Panc1 (cell line): ENCODE data around the gene ARFGAP2.

Experiments
- CTCF ChIP-seq: fragments of 450-650 bp; IDR thresholded peaks from 2 replicates; pipeline ENCODE4 v1.5.1; 2017; ENCODE audit warnings: mild to moderate bottlenecking
- POLR2AphosphoS5 ChIP-seq: IDR thresholded peaks from 2 replicates; pipeline ENCODE4 v1.6.1; 2012; ENCODE audit warnings: mild to moderate bottlenecking, low read depth, low read length, moderate library complexity
- REST ChIP-seq, 2 experiments: IDR thresholded peaks; 2 replicates each; pipeline ENCODE4 v1.6.1; 2011 to 2012; ENCODE audit warnings: low read depth in 2 of 2, control low read depth in 1 of 2, low read length in 1 of 2, mild to moderate bottlenecking in 1 of 2, moderate library complexity in 1 of 2; ENCODE audit not compliant: insufficient read depth in 1 of 2
- SIN3A ChIP-seq: IDR thresholded peaks from 2 replicates; pipeline ENCODE4 v1.6.1; 2012; ENCODE audit warnings: low read depth, mild to moderate bottlenecking, low read length, moderate library complexity, borderline replicate concordance; ENCODE audit not compliant: insufficient read depth
- TCF7L2 ChIP-seq: IDR thresholded peaks from 2 replicates; pipeline ENCODE4 v1.6.1; 2011; ENCODE audit warnings: mild to moderate bottlenecking, low read depth, low read length, inconsistent platforms

GRCh38 chr11:47180006-47180787, 3.5 kb upstream of the ARFGAP2 start:
- TF ChIP-seq SIN3A (no peak), POLR2AphosphoS5 (no peak), CTCF (no peak), REST (IDR thresholded peaks at IDR 0.05; ENCODE audit: insufficient read depth in 1 of 2, low read depth in 2 of 2, low read length in 1 of 2) (no peak), TCF7L2 (no peak)
